NB4 (cell line): ENCODE data around the gene HCLS1.

Experiments used
- MYC ChIP-seq: IDR thresholded peaks from 2 replicates; pipeline ENCODE4 v1.6.1; 2011; ENCODE audit warnings: low read depth, low read length
- POLR2A ChIP-seq: IDR thresholded peaks from 2 replicates; pipeline ENCODE4 v1.6.1; 2011; ENCODE audit warnings: mild to moderate bottlenecking; ENCODE audit not compliant: insufficient read length; ENCODE audit errors: extremely low read depth
- TF ChIP-seq, protein P1 (sequence below): IDR thresholded peaks from one replicate; pipeline ENCODE4 v1.5.1; 2012; ENCODE audit warnings: low read depth, low read length

GRCh38 chr3:121629601-121630000 is 31.1 kb downstream of the HCLS1 start:
- TF ChIP-seq POLR2A (no peak), MYC (no peak)
- TF ChIP-seq, protein P1, sequence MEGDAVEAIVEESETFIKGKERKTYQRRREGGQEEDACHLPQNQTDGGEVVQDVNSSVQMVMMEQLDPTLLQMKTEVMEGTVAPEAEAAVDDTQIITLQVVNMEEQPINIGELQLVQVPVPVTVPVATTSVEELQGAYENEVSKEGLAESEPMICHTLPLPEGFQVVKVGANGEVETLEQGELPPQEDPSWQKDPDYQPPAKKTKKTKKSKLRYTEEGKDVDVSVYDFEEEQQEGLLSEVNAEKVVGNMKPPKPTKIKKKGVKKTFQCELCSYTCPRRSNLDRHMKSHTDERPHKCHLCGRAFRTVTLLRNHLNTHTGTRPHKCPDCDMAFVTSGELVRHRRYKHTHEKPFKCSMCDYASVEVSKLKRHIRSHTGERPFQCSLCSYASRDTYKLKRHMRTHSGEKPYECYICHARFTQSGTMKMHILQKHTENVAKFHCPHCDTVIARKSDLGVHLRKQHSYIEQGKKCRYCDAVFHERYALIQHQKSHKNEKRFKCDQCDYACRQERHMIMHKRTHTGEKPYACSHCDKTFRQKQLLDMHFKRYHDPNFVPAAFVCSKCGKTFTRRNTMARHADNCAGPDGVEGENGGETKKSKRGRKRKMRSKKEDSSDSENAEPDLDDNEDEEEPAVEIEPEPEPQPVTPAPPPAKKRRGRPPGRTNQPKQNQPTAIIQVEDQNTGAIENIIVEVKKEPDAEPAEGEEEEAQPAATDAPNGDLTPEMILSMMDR: no peak
